ENCODE measurements around the gene FAM3C.

DNA sequence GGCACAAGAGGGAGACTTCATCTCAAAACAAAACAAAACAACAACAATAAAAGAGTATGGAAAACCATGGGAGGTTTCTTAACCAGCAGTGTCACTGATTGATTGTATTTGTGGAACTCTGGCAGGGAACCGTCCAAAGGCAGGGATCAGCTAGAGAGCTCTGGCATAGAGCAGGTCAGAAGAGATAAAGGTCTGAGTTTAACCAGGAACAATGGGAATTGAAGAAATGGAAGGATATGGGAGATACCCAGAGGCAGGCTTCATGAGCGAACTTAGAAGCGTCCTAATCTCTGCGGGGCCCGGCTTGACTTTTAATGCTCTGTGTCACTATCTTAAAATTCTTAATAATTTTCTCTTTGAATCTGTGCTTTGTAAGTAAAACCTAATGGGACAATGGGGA, 10.4 kb upstream of the FAM3C start:
- TF ChIP-seq, protein P1, sequence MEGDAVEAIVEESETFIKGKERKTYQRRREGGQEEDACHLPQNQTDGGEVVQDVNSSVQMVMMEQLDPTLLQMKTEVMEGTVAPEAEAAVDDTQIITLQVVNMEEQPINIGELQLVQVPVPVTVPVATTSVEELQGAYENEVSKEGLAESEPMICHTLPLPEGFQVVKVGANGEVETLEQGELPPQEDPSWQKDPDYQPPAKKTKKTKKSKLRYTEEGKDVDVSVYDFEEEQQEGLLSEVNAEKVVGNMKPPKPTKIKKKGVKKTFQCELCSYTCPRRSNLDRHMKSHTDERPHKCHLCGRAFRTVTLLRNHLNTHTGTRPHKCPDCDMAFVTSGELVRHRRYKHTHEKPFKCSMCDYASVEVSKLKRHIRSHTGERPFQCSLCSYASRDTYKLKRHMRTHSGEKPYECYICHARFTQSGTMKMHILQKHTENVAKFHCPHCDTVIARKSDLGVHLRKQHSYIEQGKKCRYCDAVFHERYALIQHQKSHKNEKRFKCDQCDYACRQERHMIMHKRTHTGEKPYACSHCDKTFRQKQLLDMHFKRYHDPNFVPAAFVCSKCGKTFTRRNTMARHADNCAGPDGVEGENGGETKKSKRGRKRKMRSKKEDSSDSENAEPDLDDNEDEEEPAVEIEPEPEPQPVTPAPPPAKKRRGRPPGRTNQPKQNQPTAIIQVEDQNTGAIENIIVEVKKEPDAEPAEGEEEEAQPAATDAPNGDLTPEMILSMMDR (IDR thresholded peaks at IDR 0.05): no peak
- no peak for TF ChIP-seq POLR2A (IDR thresholded peaks at IDR 0.05)
- TF ChIP-seq EP300 (IDR thresholded peaks at IDR 0.05): no peak

Data from stomach (tissue), 4 donors.